Adrenal gland (tissue), 5 donors: Measurements from ENCODE around the gene NDUFB8.

Source experiments
- POLR2A ChIP-seq, 2 donors: fragments of 450-650 bp; IDR thresholded peaks; one replicate each; pipeline ENCODE4 v1.6.1; 2017; ENCODE audit warnings: antibody characterized with exemption in 2 of 2, mild to moderate bottlenecking in 2 of 2, moderate library complexity in 1 of 2
- TF ChIP-seq, protein P1 (sequence below), 6 experiments: fragments of 450-650 bp in 4 of 6; fragments of 200-600 bp in 2 of 6; sonication (generic) in 1 of 6; IDR thresholded peaks; 1 replicate in 5 of 6; 2 replicates in 1 of 6; pipeline versions ENCODE4 v1.5.1 to v1.8.0; 2016 to 2021; ENCODE audit warnings: antibody characterized with exemption in 6 of 6, mild to moderate bottlenecking in 2 of 6, moderate library complexity in 1 of 6
- donor health status: DM: no; HTN: no; CAD: no.

GRCh38 chr10:100477970-100478369 lies 51.7 kb downstream of the NDUFB8 start:
- TF ChIP-seq, protein P1, sequence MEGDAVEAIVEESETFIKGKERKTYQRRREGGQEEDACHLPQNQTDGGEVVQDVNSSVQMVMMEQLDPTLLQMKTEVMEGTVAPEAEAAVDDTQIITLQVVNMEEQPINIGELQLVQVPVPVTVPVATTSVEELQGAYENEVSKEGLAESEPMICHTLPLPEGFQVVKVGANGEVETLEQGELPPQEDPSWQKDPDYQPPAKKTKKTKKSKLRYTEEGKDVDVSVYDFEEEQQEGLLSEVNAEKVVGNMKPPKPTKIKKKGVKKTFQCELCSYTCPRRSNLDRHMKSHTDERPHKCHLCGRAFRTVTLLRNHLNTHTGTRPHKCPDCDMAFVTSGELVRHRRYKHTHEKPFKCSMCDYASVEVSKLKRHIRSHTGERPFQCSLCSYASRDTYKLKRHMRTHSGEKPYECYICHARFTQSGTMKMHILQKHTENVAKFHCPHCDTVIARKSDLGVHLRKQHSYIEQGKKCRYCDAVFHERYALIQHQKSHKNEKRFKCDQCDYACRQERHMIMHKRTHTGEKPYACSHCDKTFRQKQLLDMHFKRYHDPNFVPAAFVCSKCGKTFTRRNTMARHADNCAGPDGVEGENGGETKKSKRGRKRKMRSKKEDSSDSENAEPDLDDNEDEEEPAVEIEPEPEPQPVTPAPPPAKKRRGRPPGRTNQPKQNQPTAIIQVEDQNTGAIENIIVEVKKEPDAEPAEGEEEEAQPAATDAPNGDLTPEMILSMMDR (IDR thresholded peaks at IDR 0.05): no peak
- TF ChIP-seq POLR2A (IDR thresholded peaks at IDR 0.05): no peak
